Omental fat pad (tissue), 4 donors: ENCODE data around the gene AHSP. TPM values are rescaled to one million over a fixed set of nuclear protein-coding genes. Genes with fewer than 3 reads are reported as not detected.
A peak's percentile ranks its signal among the peaks of the same experiment; 100 is the strongest.
"Not testable (repeated sequence)": the region's sequence is repeated elsewhere in the genome, so short reads cannot be mapped to it uniquely, and the experiment has no call there.

Source experiments
- ATAC-seq: fragments of 150-250 bp; one replicate; pipeline ENCODE4 v1.9.1; 2016; ENCODE audit warnings: mild to moderate bottlenecking, moderate library complexity; ENCODE audit not compliant: low FRiP score
- DNase-seq: peaks from one replicate; pipeline ENCODE4 v3.0.0-alpha.2; 2019; ENCODE audit warnings: low spot score
- total RNA-seq, 4 donors: library from RNA; depleted of rRNA; stranded (reverse); fragments of >200 nt; gene quantifications; one replicate each; pipeline ENCODE4 v1.1.0, GENCODE V29; 2016
- TF ChIP-seq, protein P1 (sequence below), 3 donors: fragments of 450-650 bp; IDR thresholded peaks; one replicate each; pipeline ENCODE4 v1.5.1; 2016 to 2017; ENCODE audit warnings: antibody characterized with exemption in 3 of 3, mild to moderate bottlenecking in 3 of 3, moderate library complexity in 2 of 3

The AHSP gene
- total RNA-seq, 4 donors from 2014 or later = not detected

- TF ChIP-seq, protein P1, sequence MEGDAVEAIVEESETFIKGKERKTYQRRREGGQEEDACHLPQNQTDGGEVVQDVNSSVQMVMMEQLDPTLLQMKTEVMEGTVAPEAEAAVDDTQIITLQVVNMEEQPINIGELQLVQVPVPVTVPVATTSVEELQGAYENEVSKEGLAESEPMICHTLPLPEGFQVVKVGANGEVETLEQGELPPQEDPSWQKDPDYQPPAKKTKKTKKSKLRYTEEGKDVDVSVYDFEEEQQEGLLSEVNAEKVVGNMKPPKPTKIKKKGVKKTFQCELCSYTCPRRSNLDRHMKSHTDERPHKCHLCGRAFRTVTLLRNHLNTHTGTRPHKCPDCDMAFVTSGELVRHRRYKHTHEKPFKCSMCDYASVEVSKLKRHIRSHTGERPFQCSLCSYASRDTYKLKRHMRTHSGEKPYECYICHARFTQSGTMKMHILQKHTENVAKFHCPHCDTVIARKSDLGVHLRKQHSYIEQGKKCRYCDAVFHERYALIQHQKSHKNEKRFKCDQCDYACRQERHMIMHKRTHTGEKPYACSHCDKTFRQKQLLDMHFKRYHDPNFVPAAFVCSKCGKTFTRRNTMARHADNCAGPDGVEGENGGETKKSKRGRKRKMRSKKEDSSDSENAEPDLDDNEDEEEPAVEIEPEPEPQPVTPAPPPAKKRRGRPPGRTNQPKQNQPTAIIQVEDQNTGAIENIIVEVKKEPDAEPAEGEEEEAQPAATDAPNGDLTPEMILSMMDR (IDR thresholded peaks at IDR 0.05) = no peak
- ATAC-seq = no peak
- no peak for DNase-seq
Observed at GRCh38 chr16:31521368-31521767, 6.3 kb upstream of the AHSP start.

DNA sequence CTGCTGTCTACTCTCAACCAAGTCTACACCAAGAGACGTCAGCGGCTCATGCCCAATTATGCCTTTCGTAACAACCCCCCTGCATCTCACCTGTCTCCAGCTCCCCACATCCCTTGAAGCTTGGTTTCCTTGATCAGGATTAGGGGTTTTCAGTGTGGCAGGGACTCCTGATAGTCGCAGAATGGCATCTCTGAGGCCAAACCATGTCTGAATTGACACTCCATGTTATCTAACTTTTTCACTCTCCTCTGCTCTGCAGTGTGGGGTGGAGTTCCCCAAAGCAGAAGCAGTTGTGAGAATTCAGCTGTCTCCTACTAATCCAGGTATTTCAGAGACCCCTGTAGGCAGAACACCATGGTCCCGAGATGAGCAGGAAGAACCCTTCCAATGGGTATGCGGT lies 5.6 kb upstream of the AHSP start:
- no peak for ATAC-seq
- TF ChIP-seq, protein P1 (IDR thresholded peaks at IDR 0.05) = no peak
- no peak for DNase-seq

- not testable (repeated sequence) for DNase-seq, ATAC-seq
Observed at GRCh38 chr16:31523768-31524167, 3.9 kb upstream of the AHSP start.

DNA sequence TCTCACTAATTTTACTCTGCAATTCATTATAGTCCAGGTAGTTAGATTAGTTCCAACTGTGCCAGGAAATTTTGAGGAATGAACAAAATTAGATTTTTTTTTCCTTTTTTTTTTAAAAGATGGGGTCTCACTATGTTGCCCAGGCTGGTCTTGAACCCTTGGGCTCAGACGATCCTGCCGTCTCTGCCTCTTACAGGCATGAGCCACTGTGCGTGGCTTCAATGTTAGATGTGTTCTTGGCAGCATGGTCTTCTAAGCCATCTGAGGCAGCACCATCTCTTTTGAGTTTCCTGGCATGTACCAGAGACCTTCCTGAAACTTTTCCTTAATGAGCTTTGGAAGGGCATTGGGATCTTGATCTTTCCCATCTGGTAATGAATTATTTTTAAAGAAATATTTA lies 2.6 kb upstream of the AHSP start:
- DNase-seq = no peak
- ATAC-seq = no peak
- TF ChIP-seq, protein P1 (IDR thresholded peaks at IDR 0.05) = no peak

- TF ChIP-seq, protein P1 (IDR thresholded peaks at IDR 0.05) = no peak
- ATAC-seq (peak; percentile 28), DNase-seq (no peak)
Observed at GRCh38 chr16:31528523-31529107, 915 bp downstream of the AHSP start.

DNA sequence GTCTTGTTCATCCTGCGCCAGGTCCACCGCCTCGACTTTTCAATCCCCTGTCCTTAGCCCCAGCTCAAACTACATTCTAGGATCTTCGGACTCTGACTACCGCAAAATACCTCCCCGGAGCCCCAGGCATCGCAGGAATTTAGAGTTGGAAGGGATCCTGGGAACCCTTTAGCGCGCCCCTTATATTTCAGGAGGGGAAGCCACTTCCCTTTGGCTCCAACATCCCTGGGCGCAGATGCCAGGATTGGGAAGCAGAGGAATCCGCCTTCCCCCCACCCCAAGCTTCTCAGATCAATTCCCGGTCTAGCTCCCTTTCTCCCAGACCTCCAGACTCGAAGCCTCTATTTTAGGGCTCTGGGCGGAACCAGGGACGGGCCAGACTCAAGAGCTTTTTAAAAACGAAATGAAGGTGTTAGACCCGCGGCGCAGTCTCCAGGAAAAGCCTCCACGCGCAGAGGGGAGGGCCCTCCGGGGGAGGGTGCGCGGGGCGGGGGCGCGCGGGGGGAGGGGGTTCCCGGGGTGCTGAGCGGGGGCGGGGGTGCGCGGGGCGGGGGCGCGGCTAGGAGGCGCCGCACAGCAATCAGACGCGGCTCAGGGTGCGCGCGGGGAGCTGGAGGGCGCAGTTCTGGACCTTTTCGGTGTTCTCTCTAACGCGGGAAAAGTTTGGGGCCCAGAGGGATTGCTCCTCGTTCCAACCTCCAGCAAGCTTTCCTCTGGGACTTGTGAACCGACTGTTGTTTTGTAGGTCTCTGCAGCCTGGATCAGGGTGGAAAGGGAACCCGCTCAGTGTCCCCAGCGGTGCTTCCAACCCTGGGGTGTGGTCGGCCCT lies 1.6 kb downstream of the AHSP start:
- peak; percentile 64 for ATAC-seq
- TF ChIP-seq, protein P1 (IDR thresholded peaks at IDR 0.05) = no peak
- no peak for DNase-seq

GRCh38 chr16:31529937-31530312 lies 2.2 kb downstream of the AHSP start:
- peak; percentile 41 for ATAC-seq
- TF ChIP-seq, protein P1 (IDR thresholded peaks at IDR 0.05) = no peak
- no peak for DNase-seq
